Ovary (tissue), 3 donors: ENCODE data around the gene DNAAF1.

Experiments used
- CTCF ChIP-seq, 3 donors: fragments of 450-650 bp in 2 of 3; fragments of 200-600 bp in 1 of 3; IDR thresholded peaks; one replicate each; pipeline versions ENCODE4 v1.5.1 to v1.8.0; 2016 to 2022; ENCODE audit warnings: antibody characterized with exemption in 3 of 3, mild to moderate bottlenecking in 1 of 3
- EP300 ChIP-seq: sonication (generic); formaldehyde crosslinking; IDR thresholded peaks from one replicate; pipeline ENCODE4 v1.6.1; 2017; ENCODE audit warnings: antibody characterized with exemption
- POLR2A ChIP-seq: fragments of 450-650 bp; IDR thresholded peaks from one replicate; pipeline ENCODE4 v1.6.1; 2017; ENCODE audit warnings: antibody characterized with exemption, mild to moderate bottlenecking, moderate library complexity
- donor health status: DM: no; HTN: no; CAD: no.

- TF ChIP-seq CTCF (IDR thresholded peaks at IDR 0.05) (peak in 2 of 3 donors; percentile 14 to 28), POLR2A (no peak), EP300 (no peak)
Observed at GRCh38 chr16:84183911-84184591, 38.9 kb downstream of the DNAAF1 start.
